ENCODE results near the gene FGF7.
"Not testable (repeated sequence)": the region's sequence is repeated elsewhere in the genome, so short reads cannot be mapped to it uniquely, and the experiment has no call there.

Gene FGF7, protein sequence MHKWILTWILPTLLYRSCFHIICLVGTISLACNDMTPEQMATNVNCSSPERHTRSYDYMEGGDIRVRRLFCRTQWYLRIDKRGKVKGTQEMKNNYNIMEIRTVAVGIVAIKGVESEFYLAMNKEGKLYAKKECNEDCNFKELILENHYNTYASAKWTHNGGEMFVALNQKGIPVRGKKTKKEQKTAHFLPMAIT

DNA sequence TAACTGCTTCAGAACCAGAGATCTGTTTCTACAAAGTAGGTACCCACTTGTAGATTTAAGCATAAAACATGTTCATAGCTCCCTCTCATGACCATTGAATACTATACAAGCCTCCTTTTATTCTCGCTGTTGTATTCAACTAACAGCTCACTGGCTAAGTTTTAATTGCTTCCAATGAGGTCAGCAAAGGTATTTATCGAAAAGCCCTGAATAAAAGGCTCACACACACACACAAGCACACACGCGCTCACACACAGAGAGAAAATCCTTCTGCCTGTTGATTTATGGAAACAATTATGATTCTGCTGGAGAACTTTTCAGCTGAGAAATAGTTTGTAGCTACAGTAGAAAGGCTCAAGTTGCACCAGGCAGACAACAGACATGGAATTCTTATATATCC lies at the start of gene FGF7:
Gene FGF7, plus strand, starts transcription at position 222 of the 400 bp plus-strand sequence. CDS start 1,056 bp downstream, outside the sequence.
- FAIRE-seq = peak; percentile 76

DNA sequence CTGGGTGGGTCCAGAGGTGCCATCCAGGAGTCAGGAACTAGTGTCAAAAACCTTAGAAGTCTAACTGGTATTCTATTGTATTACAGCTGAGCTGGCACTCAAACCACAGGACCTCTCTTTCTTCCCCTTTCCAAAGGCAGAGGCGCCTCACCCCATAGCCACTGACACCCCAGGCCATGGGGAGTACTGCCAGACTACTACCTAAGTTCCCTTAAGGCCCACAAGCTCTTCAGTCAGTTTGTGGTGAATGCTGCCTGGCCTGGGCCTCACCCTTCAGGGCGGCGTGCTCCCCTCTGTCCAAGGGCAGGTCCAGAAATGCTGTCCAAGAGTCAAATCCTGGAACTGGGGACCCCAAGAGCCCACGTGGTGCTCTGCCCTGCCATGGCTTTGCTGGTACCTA lies 43.0 kb upstream of the FGF7 start:
- FAIRE-seq = no peak

DNA sequence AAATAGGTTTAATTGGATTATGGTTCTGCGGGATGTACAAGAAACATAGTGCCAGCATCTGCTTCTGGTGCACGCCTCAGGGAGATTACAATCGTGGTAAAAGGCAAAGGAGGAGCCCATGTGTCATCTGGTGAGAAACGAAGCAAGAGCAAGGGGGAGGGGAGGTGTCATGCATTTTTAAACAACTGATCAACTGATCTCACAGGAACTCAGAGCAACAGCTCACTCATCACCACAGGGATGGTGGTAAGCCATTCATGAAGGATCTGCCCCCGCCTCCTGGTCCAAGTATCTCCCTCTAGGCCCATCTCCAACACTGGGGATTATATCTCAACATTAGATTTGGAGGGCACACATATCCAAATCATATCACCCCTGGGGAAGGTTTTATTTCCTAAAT lies 42.1 kb upstream of the FGF7 start:
- no peak for FAIRE-seq

DNA sequence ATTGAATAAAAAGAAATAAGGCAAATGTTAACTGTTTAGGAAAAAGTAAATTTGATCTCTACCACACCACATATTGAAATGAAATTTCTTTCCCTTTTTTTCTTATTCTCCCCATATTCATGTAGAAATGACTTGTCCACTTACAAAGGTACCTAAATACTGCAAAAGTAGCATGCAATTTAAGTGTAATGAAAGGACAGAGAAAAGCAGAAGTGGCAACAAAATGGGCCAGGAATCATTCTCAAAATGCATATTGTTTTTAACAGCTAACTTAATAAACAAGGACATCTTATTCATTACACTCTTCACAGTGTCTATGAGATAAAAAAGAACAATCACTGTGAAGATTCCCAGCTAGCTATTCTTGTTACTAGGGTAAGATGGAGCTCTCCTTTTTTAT lies 40.6 kb upstream of the FGF7 start:
- no peak for FAIRE-seq

DNA sequence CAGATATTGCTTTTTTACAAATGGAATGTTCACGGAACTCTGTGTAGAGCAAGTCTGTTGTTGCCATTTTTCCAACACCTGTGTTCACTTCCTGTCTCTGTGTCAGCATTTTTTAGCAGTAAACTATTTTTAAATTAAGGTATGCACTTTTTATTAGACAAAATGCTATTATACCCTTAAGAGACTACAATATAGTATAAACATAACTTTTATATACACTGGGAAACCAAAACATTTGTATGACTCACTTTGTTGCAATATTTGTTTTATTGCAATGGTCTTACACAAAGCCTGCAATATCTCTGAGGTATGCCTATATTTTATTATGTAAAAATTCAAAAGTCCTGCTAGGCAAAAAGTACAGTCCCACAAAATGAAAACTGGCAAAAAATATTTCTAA lies 39.8 kb upstream of the FGF7 start:
- FAIRE-seq = no peak

DNA sequence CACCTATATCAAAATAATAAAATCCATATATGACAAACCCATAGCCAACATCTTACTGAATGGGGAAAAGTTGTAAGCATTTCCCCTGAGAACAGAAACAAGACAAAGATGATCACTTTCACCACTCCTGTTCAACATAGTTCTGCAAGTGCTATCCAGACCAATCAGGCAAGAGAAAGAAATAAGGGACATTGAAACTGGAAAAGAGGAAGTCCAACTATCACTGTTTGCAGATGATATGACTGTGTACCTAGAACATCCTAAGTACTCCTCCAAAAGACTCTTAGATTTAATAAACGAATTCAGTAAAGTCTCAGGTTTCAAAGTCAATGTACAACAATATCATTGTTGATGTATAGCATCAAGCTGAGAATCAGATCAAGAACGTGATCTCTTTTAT lies 35.6 kb upstream of the FGF7 start:
- FAIRE-seq = no peak

DNA sequence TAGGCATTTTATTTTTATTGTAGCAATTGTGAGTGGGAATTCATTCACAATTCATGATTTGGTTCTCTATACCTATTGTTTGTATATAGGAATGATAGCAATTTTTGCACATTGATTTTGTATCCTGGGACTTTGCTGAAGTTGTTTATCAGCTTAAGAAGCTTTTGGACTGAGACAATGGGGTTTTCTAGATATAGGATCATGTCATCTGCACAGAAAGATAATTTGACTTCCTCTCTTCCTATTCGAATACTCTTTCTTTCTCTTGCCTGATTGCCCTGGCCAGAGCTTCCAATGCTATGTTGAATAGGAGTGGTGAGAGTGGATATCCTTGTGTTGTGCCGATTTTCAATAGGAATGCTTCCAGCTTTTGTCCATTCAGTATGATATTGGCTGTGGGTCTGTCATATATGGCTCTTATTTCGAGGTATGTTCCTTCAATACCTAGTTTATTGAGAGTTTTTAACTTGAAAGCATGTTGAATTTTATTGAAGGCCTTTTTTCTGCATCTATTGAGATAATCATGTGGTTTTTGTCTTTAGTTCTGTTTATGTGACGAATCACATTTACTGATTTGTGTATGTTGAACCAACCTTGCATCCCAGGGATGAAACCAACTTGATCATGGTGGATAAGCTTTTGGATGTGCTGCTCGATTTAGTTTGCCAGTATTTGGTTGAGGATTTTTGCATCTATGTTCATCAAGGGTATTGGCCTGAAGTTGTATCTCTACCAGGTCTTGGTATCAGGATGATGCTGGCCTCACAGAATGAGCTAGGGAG lies 20.3 kb upstream of the FGF7 start:
- not testable (repeated sequence) for FAIRE-seq

DNA sequence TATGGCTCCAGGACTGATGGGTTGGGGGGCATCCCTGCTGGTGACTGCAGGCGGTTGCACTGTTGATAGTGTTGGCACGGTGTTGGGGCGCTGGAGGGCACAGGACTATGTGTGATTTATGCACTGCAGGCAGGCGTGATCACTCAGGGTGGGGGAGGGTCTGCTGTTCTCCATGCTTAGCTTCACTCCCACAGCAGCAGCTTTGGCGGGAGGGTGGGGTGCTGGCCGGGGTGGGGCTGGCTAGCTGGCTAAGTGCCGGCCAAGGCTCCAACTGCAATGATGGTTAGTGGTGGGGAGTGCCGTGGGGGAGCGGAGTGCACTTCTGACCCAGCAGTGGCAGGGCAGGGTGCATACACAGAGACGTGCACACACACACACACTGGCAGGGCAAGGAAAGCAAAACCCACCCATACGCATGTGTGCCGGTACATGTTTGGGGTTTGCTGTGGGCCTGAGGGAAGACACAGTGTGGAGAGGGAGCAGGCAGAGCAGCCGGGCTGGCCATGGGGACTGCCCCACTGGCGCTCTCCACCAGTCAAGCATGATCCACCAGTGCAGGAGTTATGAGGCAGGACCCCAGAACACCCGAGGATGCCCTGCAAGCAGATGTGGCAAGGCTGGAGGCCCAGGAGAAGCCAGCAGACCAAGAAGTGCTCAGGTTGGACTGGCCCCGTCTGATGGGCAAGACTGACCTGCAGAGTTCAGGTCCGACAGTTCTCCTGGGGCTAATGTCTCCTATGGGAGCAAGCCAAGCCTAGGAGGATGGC lies 16.5 kb upstream of the FGF7 start:
- no peak for FAIRE-seq

DNA sequence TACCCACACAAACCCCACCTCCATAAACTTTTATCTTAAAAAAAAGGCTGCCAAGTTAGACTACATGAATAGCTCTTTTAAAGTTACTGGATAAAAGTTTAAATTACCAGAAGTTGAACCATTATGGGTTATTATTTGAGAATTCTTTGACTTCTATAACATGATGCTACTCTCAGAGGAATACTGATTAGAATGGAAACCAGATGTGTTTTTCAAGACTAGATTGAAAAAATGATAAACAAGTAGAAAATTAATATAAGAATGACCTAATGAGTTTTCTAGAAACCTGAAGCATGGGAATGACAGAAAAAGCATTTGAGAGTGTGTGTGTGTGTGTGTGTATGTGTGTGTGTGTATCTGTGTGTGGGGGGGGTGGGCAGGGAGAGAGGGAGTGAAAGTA lies 12.4 kb upstream of the FGF7 start:
- FAIRE-seq = peak; percentile 46

DNA sequence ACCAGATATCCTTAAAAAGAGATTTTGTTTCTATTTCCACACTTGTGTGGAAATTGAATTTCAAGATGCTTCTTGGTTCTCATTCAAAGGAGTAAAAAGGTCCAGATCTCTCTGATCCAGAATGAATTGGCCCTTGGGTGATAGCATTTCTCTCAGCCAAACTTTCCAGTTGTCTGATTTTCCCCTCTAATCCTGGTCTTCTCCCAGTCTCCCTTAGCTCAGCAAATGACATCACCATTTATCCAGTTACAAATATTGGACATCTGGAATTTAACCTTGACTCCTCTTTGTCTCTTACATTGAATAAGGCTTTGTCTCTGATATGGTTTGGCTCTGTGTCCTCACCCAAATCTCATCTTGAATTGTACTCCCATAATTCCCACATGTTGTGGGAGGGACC lies 10.2 kb upstream of the FGF7 start:
- FAIRE-seq = no peak

DNA sequence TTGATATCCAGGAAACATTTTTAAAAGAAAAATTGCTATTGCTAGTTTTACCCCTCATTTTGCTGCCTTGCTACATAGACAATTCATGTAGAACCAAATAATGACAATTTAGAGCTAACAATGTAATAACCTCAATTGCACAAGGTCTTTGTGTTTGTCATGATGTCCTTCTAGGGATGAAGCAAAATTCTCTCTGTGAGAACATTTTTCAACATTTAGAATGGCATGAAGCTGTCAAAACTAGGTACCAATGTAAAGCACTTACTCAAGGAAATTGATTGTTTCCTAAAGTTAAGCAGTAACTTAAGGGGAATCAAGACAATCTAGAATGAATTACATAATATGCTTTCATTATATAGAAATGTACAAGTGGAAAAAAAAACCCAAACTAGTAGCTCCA lies 7.9 kb upstream of the FGF7 start:
- FAIRE-seq = no peak

DNA sequence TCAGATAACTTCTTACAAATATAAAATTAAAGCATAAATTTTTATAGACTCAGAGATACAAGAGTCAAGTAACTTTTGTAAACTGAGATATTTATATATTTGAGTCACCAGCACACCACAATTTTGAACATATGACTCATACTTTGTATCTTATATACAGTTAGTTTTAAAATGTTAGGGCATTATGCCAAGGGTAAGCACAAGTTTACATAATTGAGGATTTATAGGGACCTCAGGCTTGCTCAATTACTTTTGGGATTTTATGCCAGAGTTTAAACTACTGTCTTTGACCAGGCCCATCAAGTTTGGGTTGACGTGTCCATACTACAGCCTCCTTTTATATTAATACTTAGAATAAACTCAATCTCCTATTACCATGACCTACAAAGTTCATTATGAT lies 7.4 kb upstream of the FGF7 start:
- no peak for FAIRE-seq

DNA sequence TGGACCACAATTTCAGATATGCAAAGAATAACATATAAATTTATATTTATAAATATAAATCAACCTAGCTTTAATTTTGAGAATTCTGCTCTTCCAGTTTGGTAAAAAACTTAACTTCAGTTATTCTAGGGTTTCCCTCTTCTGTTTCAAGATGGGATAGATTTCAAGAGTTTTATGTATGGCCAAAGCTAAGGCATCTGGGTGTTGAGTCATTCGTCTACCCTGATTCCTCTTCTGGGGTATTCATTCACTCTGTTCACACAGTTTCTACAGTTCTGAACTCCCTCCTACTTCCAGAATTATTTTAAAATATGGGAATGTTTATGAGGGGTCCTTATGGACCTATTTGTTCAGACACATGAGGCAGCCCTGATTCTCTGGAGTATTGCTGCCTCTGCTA lies 4.2 kb upstream of the FGF7 start:
- no peak for FAIRE-seq

DNA sequence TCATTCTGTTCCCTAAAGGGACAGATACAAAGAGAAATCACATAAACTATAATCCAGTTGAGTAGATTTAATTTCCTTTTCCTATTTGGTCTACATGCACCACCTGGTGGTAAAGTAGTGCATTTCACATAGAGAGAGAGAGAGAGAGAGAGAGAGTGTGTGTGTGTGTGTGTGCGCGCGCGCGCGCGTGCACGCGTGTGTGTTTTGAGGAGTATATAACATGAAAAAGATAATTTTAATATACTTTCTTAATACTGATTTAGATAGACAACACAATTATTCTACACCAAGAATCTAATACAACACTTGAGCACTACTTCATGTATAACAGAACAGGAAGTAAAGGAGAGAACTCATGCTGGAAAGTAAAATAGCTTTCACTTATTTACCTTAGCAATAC lies 1.1 kb upstream of the FGF7 start:
- FAIRE-seq = peak; percentile 53

DNA sequence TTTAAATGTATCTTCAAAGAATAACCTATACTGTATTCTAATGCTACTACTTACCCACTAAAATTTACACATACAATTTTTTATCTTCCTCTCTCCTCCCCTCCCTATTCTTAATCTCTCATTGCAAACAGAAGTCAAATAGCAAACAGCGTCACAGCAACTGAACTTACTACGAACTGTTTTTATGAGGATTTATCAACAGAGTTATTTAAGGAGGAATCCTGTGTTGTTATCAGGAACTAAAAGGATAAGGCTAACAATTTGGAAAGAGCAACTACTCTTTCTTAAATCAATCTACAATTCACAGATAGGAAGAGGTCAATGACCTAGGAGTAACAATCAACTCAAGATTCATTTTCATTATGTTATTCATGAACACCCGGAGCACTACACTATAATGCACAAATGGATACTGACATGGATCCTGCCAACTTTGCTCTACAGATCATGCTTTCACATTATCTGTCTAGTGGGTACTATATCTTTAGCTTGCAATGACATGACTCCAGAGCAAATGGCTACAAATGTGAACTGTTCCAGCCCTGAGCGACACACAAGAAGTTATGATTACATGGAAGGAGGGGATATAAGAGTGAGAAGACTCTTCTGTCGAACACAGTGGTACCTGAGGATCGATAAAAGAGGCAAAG lies 984 bp downstream of the FGF7 start:
- FAIRE-seq = no peak

DNA sequence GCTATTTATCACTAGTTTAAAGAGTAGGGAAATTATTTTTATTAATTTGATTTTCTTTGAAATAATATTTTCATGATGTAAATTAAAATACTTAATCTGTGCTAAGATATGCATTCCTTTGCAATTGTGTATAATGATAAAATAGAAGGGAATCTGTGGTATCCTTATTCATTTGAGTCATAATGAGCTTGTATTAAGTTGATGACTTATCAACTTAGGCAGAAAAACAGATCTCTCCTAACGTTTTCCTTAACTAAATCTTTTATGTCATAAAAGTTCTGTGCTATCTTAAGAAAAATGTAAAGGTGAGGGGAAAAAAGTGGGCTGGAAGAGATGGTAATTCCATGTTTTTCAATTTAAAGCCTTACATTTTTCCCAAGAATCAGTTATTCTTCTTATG lies 1.9 kb downstream of the FGF7 start:
- FAIRE-seq = peak; percentile 33

DNA sequence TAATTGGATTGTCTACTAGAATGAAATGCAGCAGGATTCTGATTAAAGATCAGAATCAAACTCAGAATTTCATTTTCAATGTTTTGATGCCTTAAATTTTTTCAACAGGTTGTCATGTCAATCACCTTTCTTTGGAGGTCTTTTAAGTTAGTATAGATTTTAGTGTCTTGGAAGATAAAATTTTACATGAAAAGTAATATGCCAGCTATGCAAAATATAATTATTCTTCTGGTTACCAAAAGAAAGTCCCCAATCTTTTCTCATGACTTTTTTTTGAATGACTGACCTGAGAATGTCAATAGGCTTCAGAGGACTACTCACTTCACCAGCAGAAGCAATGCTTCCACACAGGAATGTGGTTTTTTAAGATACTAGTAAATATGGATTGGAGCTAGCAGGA lies 4.3 kb downstream of the FGF7 start:
- no peak for FAIRE-seq

DNA sequence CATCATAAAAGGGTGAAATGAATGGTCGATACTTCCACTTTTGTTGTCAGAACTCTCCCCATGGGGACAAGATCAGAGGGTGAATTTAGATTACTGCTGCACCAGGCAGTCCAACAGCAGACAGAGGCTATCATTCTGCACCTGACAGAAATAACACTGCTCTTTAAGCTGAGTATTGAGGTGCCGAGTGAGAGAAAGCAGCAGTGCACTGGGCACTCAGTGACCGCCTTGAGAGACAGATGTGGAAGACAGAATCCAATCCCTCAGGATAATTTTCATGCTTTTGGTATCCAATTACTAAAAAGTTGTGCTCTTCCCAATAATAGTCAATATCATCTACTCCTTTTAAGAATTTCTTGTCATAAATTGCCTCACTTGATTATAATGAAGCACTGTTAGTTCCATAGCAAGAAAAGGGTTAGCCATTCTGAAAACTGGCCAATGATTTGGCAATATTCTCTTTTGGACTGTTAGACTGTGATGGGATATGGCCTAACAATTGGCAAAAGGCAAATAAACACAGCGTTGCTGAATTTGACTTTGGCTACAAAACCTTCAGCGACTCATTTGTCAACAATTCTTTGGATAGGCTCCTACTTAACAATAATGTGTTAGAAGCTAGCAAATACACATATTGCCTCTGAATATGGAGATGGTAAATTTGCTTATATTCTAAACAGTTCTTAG lies 5.5 kb downstream of the FGF7 start:
- no peak for FAIRE-seq

DNA sequence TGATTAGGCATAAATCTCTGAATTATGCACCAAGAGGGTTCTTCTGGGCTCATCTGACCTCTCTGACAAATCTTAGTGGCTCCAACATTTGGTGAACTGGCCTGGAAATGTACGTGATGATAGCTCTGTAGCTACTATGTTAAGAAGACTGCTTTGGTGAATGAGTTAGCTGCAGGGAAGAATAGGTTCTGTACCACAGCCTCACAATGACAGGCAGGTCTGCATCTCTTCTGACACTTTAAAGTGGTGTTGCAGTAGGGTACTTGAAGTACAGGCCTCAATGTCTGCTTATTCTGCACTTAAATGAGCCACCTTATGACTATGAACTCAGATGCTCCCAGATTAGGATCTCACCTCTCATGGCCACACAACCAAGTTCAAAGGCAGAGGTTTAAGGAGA lies 7.0 kb downstream of the FGF7 start:
- FAIRE-seq = no peak

DNA sequence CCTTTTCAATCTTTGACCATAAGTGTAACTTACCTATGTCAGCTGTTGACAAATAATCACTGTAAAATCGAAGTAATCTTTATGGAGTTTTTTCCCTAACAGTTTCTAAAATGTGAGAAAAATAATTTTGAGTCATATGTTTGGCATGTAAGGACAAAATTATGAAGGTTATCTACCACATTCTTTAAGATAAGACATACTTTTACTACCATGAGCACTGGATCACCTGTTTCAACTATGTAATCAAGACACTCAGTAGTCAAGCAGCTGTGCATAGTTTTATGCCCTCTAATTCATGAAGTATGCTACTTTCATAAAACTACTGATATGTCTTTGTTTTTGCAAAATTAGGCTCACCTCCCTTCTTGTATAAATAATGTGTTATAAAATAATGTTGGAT lies 12.1 kb downstream of the FGF7 start:
- FAIRE-seq = peak; percentile 80

DNA sequence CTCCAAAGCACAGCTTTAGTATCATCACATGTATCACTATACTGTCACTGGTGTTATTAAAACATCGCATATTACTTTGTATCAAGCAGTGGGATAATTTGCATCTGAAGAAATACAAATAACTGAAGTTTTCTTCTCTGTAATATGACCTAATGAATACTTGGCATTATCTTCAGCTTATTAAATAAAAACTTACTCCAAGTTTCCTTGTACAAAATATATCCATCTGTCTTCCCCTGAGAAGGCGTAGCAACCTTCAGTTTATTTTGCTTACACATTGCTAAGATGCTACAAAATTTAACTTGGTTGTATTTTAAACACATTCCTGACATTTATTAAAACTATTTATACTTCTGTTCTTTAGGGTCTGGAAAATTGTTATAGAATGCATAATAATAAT lies 13.7 kb downstream of the FGF7 start:
- no peak for FAIRE-seq

DNA sequence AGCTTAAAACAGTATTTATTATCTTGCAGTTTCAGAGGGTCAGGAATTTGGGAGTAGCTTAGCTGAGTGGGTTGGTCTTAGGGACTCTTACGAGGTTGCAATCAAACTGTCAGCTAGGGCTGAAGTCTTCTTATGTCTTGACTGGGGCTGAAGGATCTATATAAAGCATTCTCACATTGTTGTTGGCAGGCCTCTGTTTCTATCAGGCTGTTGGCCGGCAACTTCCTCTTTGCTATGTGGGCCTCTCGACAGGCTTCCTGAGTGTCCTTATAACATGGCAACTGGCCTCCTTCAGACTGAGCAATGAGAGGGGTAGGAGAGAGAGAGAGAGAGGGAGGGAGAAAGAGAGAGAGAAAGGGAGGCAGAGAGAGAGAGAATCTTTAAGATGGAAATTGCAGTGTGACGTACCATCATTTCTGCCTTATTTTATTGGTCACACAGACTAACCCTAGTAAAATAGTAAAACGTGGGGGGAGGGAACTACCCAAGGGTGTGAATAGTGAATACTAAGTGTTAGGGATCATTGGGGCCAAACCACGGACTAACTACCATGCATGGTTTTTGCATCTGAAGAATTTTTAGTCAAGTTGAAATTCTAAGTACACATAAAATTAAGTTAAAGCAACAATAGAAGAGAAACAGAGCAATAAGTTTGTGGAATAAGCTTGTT lies 16.1 kb downstream of the FGF7 start:
- FAIRE-seq = no peak

Measured in endometrium (tissue), 2 donors.